Adrenal gland (tissue), 5 donors: ENCODE measurements around the gene ATCAY.

Source experiments
- CTCF ChIP-seq, 6 experiments: fragments of 450-650 bp in 4 of 6; fragments of 200-600 bp in 2 of 6; sonication (generic) in 1 of 6; IDR thresholded peaks; 1 replicate in 5 of 6; 2 replicates in 1 of 6; pipeline versions ENCODE4 v1.5.1 to v1.8.0; 2016 to 2021; ENCODE audit warnings: antibody characterized with exemption in 6 of 6, mild to moderate bottlenecking in 2 of 6, moderate library complexity in 1 of 6
- POLR2A ChIP-seq, 2 donors: fragments of 450-650 bp; IDR thresholded peaks; one replicate each; pipeline ENCODE4 v1.6.1; 2017; ENCODE audit warnings: antibody characterized with exemption in 2 of 2, mild to moderate bottlenecking in 2 of 2, moderate library complexity in 1 of 2
- donor health status: DM: no; HTN: no; CAD: no.

- no peak for TF ChIP-seq CTCF (IDR thresholded peaks at IDR 0.05)
- no peak for TF ChIP-seq POLR2A (IDR thresholded peaks at IDR 0.05)
These were observed 11.6 kb upstream of the ATCAY start, which contains the start of gene ZFR2 for GRCh38 chr19:3868770-3869456.
